Endometrial microvascular endothelial cells (primary cell): ENCODE data around the gene SPATA25. TPM values are rescaled to one million over a fixed set of nuclear protein-coding genes. Genes with fewer than 3 reads are reported as not detected.

Experiments
- in situ Hi-C: cut with HindIII; loops from 2 replicates; pipeline ENCODE4 v1.10.0; 2017; ENCODE audit warnings: low sequenced_read_pairs, low pct_unique_long_range_greater_than_20kb; ENCODE audit errors: inconsistent ontology term
- total RNA-seq: library from RNA; depleted of rRNA; stranded (reverse); fragments of >200 nt; gene quantifications from one replicate; pipeline ENCODE4 v1.2.3, GENCODE V29; 2015; ENCODE audit errors: inconsistent ontology term

Gene SPATA25
- total RNA-seq, 1 donor from 2014 or later: not detected

GRCh38 chr20:45899046-45899835, 11.8 kb upstream of the SPATA25 start:
- in situ Hi-C loops: no loop called here

GRCh38 chr20:45898285-45898684, 10.9 kb upstream of the SPATA25 start:
- in situ Hi-C loops: no loop called here

GRCh38 chr20:45897692-45898091, 10.3 kb upstream of the SPATA25 start:
- in situ Hi-C loops: no loop called here

GRCh38 chr20:45897289-45897688, 9.9 kb upstream of the SPATA25 start:
- in situ Hi-C loops: no loop called here

- in situ Hi-C loops: no loop called here
Observed at GRCh38 chr20:45896641-45897161, 9.3 kb upstream of the SPATA25 start.

- in situ Hi-C loops: no loop called here
Observed at GRCh38 chr20:45894797-45895196, 7.4 kb upstream of the SPATA25 start.

GRCh38 chr20:45893831-45894230, 6.4 kb upstream of the SPATA25 start:
- in situ Hi-C loops: no loop called here

GRCh38 chr20:45892828-45893500, 5.5 kb upstream of the SPATA25 start:
- in situ Hi-C loops: no loop called here

- in situ Hi-C loops: no loop called here
Observed at GRCh38 chr20:45892049-45892825, 4.8 kb upstream of the SPATA25 start.

GRCh38 chr20:45890985-45891983, 3.9 kb upstream of the SPATA25 start, which contains the start of the genes CTSA and NEURL2:
TSS of gene CTSA (plus strand) at chr20:45891335. CDS start at chr20:45891569, 234 bp downstream.
TSS of gene NEURL2 (minus strand) at chr20:45891208. CDS start at chr20:45890991, 217 bp downstream.
- in situ Hi-C loops: no loop called here

GRCh38 chr20:45890077-45890984, 2.9 kb upstream of the SPATA25 start:
- in situ Hi-C loops: no loop called here

- in situ Hi-C loops: no loop called here
Observed at GRCh38 chr20:45888681-45889080, 1.3 kb upstream of the SPATA25 start.

GRCh38 chr20:45886590-45887345, 654 bp downstream of the SPATA25 start:
- in situ Hi-C loops: no loop called here

GRCh38 chr20:45883100-45883469, 4.3 kb downstream of the SPATA25 start:
- in situ Hi-C loops: no loop called here

GRCh38 chr20:45882469-45883099, 4.8 kb downstream of the SPATA25 start:
- in situ Hi-C loops: no loop called here
